H1 (cell line): Measurements from ENCODE around the gene SVIP. TPM values are rescaled to one million over a fixed set of nuclear protein-coding genes. Genes with fewer than 3 reads are reported as not detected.

Source experiments
- CTCF ChIA-PET: fragments of 300-600 bp; sonication (Branson Sonifier 250); formaldehyde crosslinking; loops from one replicate; lab custom pipeline; 2021; ENCODE audit not compliant: partially characterized antibody; lab: Charles Lee
- POLR2A ChIA-PET: fragments of 300-600 bp; sonication (Branson Sonifier 250); formaldehyde crosslinking; loops from one replicate; lab custom pipeline; 2021; ENCODE audit warnings: inconsistent platforms; ENCODE audit not compliant: partially characterized antibody; lab: Charles Lee
- DNase-seq, 2 experiments: peaks; one replicate each; pipeline versions ENCODE4 v3.0.0 to v3.0.0-alpha.2; 2010 to 2022; ENCODE audit warnings: low spot score in 2 of 2, low read depth in 1 of 2, mixed read lengths in 1 of 2
- FAIRE-seq: peaks from 2 replicates; lab custom pipeline; 2011; peaks lifted over from hg19 to GRCh38; lab: Jason Lieb, UNC
- H2AFZ ChIP-seq: 2 replicates; pipeline ENCODE4 v1.8.1; 2012; ENCODE audit warnings: low read length, inconsistent platforms
- H2AK5ac ChIP-seq: 2 replicates; pipeline ENCODE4 v1.6.1; 2013; ENCODE audit warnings: low read depth, low read length
- H2BK120ac ChIP-seq: replicated peaks from 2 replicates; pipeline ENCODE3; 2013; ENCODE audit warnings: low read depth, low read length, inconsistent platforms
- H2BK12ac ChIP-seq: 2 replicates; pipeline ENCODE4 v1.6.1; 2013; ENCODE audit warnings: low read depth, low read length
- H2BK15ac ChIP-seq: 2 replicates; pipeline ENCODE4 v1.6.1; 2013; ENCODE audit warnings: low read length
- H2BK20ac ChIP-seq: 2 replicates; pipeline ENCODE4 v1.6.1; 2013; ENCODE audit warnings: low read length
- H2BK5ac ChIP-seq: 2 replicates; pipeline ENCODE4 v1.6.1; 2013; ENCODE audit warnings: low read depth, low read length
- H3K14ac ChIP-seq: 2 replicates; pipeline ENCODE4 v1.6.1; 2013; ENCODE audit warnings: inconsistent platforms; ENCODE audit not compliant: insufficient read length
- H3K18ac ChIP-seq: 2 replicates; pipeline ENCODE4 v1.6.1; 2013; ENCODE audit warnings: low read length; ENCODE audit errors: extremely low read depth
- H3K23ac ChIP-seq: 2 replicates; pipeline ENCODE4 v1.6.1; 2013; ENCODE audit warnings: inconsistent platforms; ENCODE audit not compliant: insufficient read length
- H3K23me2 ChIP-seq: 2 replicates; pipeline ENCODE4 v1.6.1; 2013; ENCODE audit warnings: low read depth, low read length
- H3K27ac ChIP-seq: 2 replicates; pipeline ENCODE4 v1.6.1; 2011; ENCODE audit warnings: low read depth, low read length, inconsistent platforms
- H3K27me3 ChIP-seq, 4 experiments: replicated peaks in 1 of 4; 1 replicate in 1 of 4; 2 replicates in 3 of 4; pipeline versions ENCODE4 v1.6.1 to v1.8.1; 2011 to 2013; ENCODE audit warnings: low read length in 3 of 4, mild to moderate bottlenecking in 3 of 4, inconsistent platforms in 2 of 4, mixed read lengths in 2 of 4, moderate library complexity in 1 of 4; ENCODE audit not compliant: control insufficient read depth in 3 of 4, insufficient read depth in 3 of 4; ENCODE audit errors: extremely low read depth in 1 of 4
- H3K36me3 ChIP-seq, 4 experiments: 2 replicates each; pipeline versions ENCODE4 v1.6.1 to v1.8.1; 2011 to 2013; ENCODE audit warnings: mild to moderate bottlenecking in 4 of 4, low read length in 3 of 4, moderate library complexity in 2 of 4, control low read depth in 1 of 4, inconsistent platforms in 1 of 4; ENCODE audit not compliant: insufficient read depth in 4 of 4, control insufficient read depth in 2 of 4
- H3K4ac ChIP-seq: replicated peaks from 2 replicates; pipeline ENCODE3; 2013; ENCODE audit warnings: low read length, low read depth, mixed read lengths, inconsistent platforms; ENCODE audit not compliant: insufficient read length
- H3K4me1 ChIP-seq, 4 experiments: replicated peaks in 1 of 4; 1 replicate in 1 of 4; 2 replicates in 3 of 4; pipeline versions ENCODE4 v1.6.1 to v1.8.1; 2011 to 2013; ENCODE audit warnings: low read length in 3 of 4, inconsistent platforms in 2 of 4, mixed read lengths in 1 of 4; ENCODE audit not compliant: insufficient read depth in 4 of 4, control insufficient read depth in 3 of 4
- H3K4me2 ChIP-seq, 2 experiments: 2 replicates each; pipeline versions ENCODE4 v1.6.1 to v1.8.1; 2011 to 2013; ENCODE audit warnings: low read depth in 2 of 2, low read length in 2 of 2, control low read depth in 1 of 2, inconsistent platforms in 1 of 2, mild to moderate bottlenecking in 1 of 2; ENCODE audit not compliant: insufficient read depth in 1 of 2
- H3K4me3 ChIP-seq, 4 experiments: fragments of 200-600, 300-600 bp in 1 of 4; sonication (generic), shearing (Covaris generic), sonication (Bioruptor Twin) in 1 of 4; 2 replicates each; pipeline versions ENCODE4 v1.5.1 to v1.8.1; 2011 to 2016; ENCODE audit warnings: low read length in 4 of 4, low read depth in 3 of 4, control low read depth in 2 of 4, inconsistent platforms in 2 of 4, mild to moderate bottlenecking in 2 of 4, mixed read lengths in 1 of 4, moderate library complexity in 1 of 4; ENCODE audit not compliant: insufficient read depth in 2 of 4; ENCODE audit errors: extremely low read depth in 1 of 4
- H3K56ac ChIP-seq: replicated peaks from 2 replicates; pipeline ENCODE3; 2013; ENCODE audit warnings: low read depth, mild to moderate bottlenecking, mixed read lengths, low read length, inconsistent platforms; ENCODE audit not compliant: insufficient read length
- H3K79me1 ChIP-seq: 2 replicates; pipeline ENCODE4 v1.6.1; 2013; ENCODE audit warnings: low read depth, low read length, control low read depth
- H3K79me2 ChIP-seq, 2 experiments: 2 replicates each; pipeline versions ENCODE4 v1.6.1 to v1.8.1; 2012 to 2013; ENCODE audit warnings: low read length in 2 of 2, mild to moderate bottlenecking in 2 of 2, inconsistent platforms in 1 of 2; ENCODE audit not compliant: insufficient read depth in 2 of 2, control insufficient read depth in 1 of 2
- H3K9ac ChIP-seq, 4 experiments: replicated peaks in 1 of 4; 1 replicate in 1 of 4; 2 replicates in 3 of 4; pipeline versions ENCODE4 v1.6.1 to v1.8.1; 2011 to 2013; ENCODE audit warnings: low read depth in 3 of 4, low read length in 3 of 4, control low read depth in 2 of 4, mild to moderate bottlenecking in 2 of 4, moderate library complexity in 2 of 4, inconsistent platforms in 1 of 4; ENCODE audit errors: extremely low read depth in 1 of 4
- H3K9me3 ChIP-seq, 2 experiments: 2 replicates each; pipeline versions ENCODE4 v1.6.1 to v1.8.1; 2012 to 2013; ENCODE audit warnings: mild to moderate bottlenecking in 2 of 2, moderate library complexity in 2 of 2, control low read depth in 1 of 2, inconsistent platforms in 1 of 2, low read depth in 1 of 2, low read length in 1 of 2, mixed read lengths in 1 of 2; ENCODE audit not compliant: insufficient read depth in 2 of 2
- H4K20me1 ChIP-seq, 2 experiments: replicated peaks in 1 of 2; 2 replicates each; pipeline versions ENCODE3 to v1.8.1; 2011 to 2013; ENCODE audit warnings: inconsistent platforms in 2 of 2, low read length in 2 of 2, mild to moderate bottlenecking in 1 of 2; ENCODE audit not compliant: insufficient read depth in 2 of 2, control insufficient read depth in 1 of 2
- H4K5ac ChIP-seq: 2 replicates; pipeline ENCODE4 v1.6.1; 2013; ENCODE audit warnings: low read length, low read depth, mixed read lengths, inconsistent platforms; ENCODE audit not compliant: insufficient read length
- H4K8ac ChIP-seq: 2 replicates; pipeline ENCODE4 v1.8.0; 2013; ENCODE audit warnings: mild to moderate bottlenecking, moderate library complexity, low read length, inconsistent platforms; ENCODE audit not compliant: insufficient read depth; ENCODE audit errors: extremely low read depth
- H4K91ac ChIP-seq: replicated peaks from 2 replicates; pipeline ENCODE3; 2013; ENCODE audit warnings: low read length, mixed read lengths, inconsistent platforms; ENCODE audit not compliant: insufficient read length
- ASH2L ChIP-seq: fragments of 200-600, 300-600 bp; sonication (generic); IDR thresholded peaks from one replicate; pipeline ENCODE4 v1.7.1; 2017; ENCODE audit warnings: low read length
- BCL11A ChIP-seq, 2 experiments: IDR thresholded peaks; one replicate each; pipeline ENCODE4 v1.6.1; 2011; ENCODE audit warnings: low read depth in 2 of 2, low read length in 2 of 2, mild to moderate bottlenecking in 2 of 2
- CREB1 ChIP-seq: IDR thresholded peaks from 2 replicates; pipeline ENCODE4 v1.6.1; 2012; ENCODE audit warnings: inconsistent platforms
- HDAC2 ChIP-seq, 2 experiments: fragments of 300-600 bp in 1 of 2; sonication (generic) in 1 of 2; IDR thresholded peaks; 2 replicates each; pipeline ENCODE4 v1.6.1; 2011 to 2012; ENCODE audit warnings: low read depth in 2 of 2, low read length in 2 of 2, mild to moderate bottlenecking in 2 of 2, moderate library complexity in 2 of 2, borderline replicate concordance in 1 of 2, inconsistent platforms in 1 of 2
- KDM1A ChIP-seq: fragments of 200-600, 300-600 bp; sonication (generic); IDR thresholded peaks from 2 replicates; pipeline ENCODE4 v1.7.1; 2016; ENCODE audit warnings: mild to moderate bottlenecking, low read length, borderline replicate concordance
- KDM5A ChIP-seq: fragments of 200-600 bp; IDR thresholded peaks from 2 replicates; pipeline ENCODE4 v1.7.1; 2012; ENCODE audit warnings: mild to moderate bottlenecking, low read length, inconsistent platforms, mixed read lengths
- RAD21 ChIP-seq, 2 experiments: IDR thresholded peaks in 1 of 2; conservative IDR thresholded peaks in 1 of 2; 2 replicates each; pipeline ENCODE4 v1.6.1; 2011; ENCODE audit warnings: low read depth in 2 of 2, low read length in 2 of 2, improper control_type of control experiment in 1 of 2, inconsistent platforms in 1 of 2, mild to moderate bottlenecking in 1 of 2, moderate library complexity in 1 of 2
- SP4 ChIP-seq: IDR thresholded peaks from 2 replicates; pipeline ENCODE4 v1.6.1; 2012; ENCODE audit warnings: low read length, inconsistent platforms
- SRF ChIP-seq: IDR thresholded peaks from 2 replicates; pipeline ENCODE4 v1.6.1; 2011; ENCODE audit warnings: mild to moderate bottlenecking, low read depth, low read length, moderate library complexity
- SUZ12 ChIP-seq: fragments of 200-600 bp; sonication (generic); IDR thresholded peaks from 2 replicates; pipeline ENCODE4 v1.6.1; 2012; ENCODE audit warnings: mild to moderate bottlenecking, inconsistent platforms, low read length, moderate library complexity, mixed read lengths
- TEAD4 ChIP-seq: IDR thresholded peaks from 2 replicates; pipeline ENCODE4 v1.6.1; 2012; ENCODE audit warnings: low read depth, low read length, inconsistent platforms, mixed read lengths
- WGBS, 2 experiments: shearing (Covaris generic) in 1 of 2; methylation state at CpG; one replicate each; pipeline versions ENCODE4 v1.1.6 to v1.1.7; 2013 to 2015; ENCODE audit warnings: low lambda C conversion rate in 2 of 2, mixed read lengths in 2 of 2, inconsistent platforms in 1 of 2, low coverage in 1 of 2, missing lambda C conversion rate in 1 of 2; ENCODE audit not compliant: insufficient replicate concordance in 2 of 2, insufficient coverage in 1 of 2, insufficient read length in 1 of 2; ENCODE audit errors: extremely low coverage in 1 of 2, missing lambda C conversion rate in 1 of 2; 5-methylcytosine and 5-hydroxymethylcytosine counted together
- polyA plus RNA-seq, 7 experiments: library from polyadenylated mRNA; depleted of rRNA in 3 of 7; stranded (reverse) in 5 of 7; unstranded in 2 of 7; fragments of >200 nt in 5 of 7; fragments of 200-250 nt in 2 of 7; gene quantifications; 1 replicate in 5 of 7; 2 replicates in 1 of 7; 4 replicates in 1 of 7; pipeline versions ENCODE4 v1.2.1 to v1.2.3, GENCODE V29; 2011 to 2013; ENCODE audit warnings: missing spikeins in 2 of 7, mixed read lengths in 2 of 7
- total RNA-seq: library from RNA; stranded (reverse); fragmentation: NEBNext Ultra II Directional; extraction: Animal tissue kit (Norgen Biotek cat#: 25700); gene quantifications from 2 replicates; pipeline ENCODE4 v1.2.1, GENCODE V29; 2021
- TF ChIP-seq, protein P1 (sequence below): IDR thresholded peaks from 2 replicates; pipeline ENCODE4 v1.6.1; 2011; ENCODE audit warnings: low read length, improper control_type of control experiment
- TF ChIP-seq, protein P2 (sequence below): IDR thresholded peaks from 2 replicates; pipeline ENCODE4 v1.6.1; 2012; ENCODE audit warnings: inconsistent platforms

SVIP gene
- total and polyA plus RNA-seq, 2 of the 8 experiments (the other 6 are each of a cell fraction or from before 2014, with no cell fraction given): 1.2 to 11.4 TPM

DNA sequence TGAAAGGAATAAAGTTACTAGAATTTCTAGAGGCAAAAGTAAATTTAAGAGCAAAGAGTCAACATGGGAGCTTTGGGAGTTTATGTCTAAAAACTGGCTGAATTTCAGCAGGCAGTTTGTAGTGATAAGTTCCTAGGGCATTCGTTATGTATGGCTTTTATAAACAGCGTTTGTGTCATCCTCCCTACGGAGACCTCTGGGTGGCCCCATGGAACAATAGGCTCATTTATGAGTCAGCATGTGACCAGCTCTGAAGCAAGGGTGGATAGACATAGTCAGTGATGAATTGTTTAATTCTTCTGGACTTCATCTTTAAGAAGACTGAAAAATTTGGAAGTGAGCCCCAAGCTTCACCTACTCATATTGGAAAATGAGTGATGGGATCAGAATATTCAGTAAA is 37.1 kb downstream of the SVIP start:
- WGBS, 2 experiments: 66% methylated on average over 3 of the region's 3 CpGs; no CpG with 5 or more reads in 1 of the 2 experiments
- 0 out of 2 replicates have a peak overlapping the region, but pooled peaks have one; percentile 5 for H2AFZ ChIP-seq
- no peak overlapping the region for H4K8ac ChIP-seq

More for the DNA sequence above, 37.1 kb downstream of the SVIP start:
- no peaks in the 10 kb centered on the region for H4K20me1 ChIP-seq
- H2BK20ac ChIP-seq: no peak overlapping the region
- H3K27ac ChIP-seq: no peak overlapping the region
- no peak overlapping the region for H3K23ac ChIP-seq
- TF ChIP-seq KDM1A (no peak), BCL11A (IDR thresholded peaks at IDR 0.05; ENCODE audit: low read depth in 2 of 2, low read length in 2 of 2) (no peak), TEAD4 (no peak), ASH2L (no peak), KDM5A (no peak), SUZ12 (no peak), RAD21 (IDR thresholded peaks at IDR 0.05 in 1 of 2, conservative IDR thresholded peaks at IDR 0.05 in 1 of 2; ENCODE audit: low read depth in 2 of 2, low read length in 2 of 2) (no peak), SRF (no peak), SP4 (no peak), CREB1 (no peak), HDAC2 (IDR thresholded peaks at IDR 0.05; ENCODE audit: borderline replicate concordance in 1 of 2, low read depth in 2 of 2, low read length in 2 of 2) (no peak)
- TF ChIP-seq, protein P1, sequence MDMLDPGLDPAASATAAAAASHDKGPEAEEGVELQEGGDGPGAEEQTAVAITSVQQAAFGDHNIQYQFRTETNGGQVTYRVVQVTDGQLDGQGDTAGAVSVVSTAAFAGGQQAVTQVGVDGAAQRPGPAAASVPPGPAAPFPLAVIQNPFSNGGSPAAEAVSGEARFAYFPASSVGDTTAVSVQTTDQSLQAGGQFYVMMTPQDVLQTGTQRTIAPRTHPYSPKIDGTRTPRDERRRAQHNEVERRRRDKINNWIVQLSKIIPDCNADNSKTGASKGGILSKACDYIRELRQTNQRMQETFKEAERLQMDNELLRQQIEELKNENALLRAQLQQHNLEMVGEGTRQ: no peak
- TF ChIP-seq, protein P2, sequence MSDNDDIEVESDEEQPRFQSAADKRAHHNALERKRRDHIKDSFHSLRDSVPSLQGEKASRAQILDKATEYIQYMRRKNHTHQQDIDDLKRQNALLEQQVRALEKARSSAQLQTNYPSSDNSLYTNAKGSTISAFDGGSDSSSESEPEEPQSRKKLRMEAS: no peak
- TF ChIP-seq, all 59 proteins: peak for 0
- H2BK12ac ChIP-seq: no peak overlapping the region
- H3K23me2 ChIP-seq: no peaks in the 10 kb centered on the region
- H3K27me3 ChIP-seq: no peaks in the 10 kb centered on the region
- no peak overlapping the region for H3K18ac ChIP-seq
- H2BK5ac ChIP-seq: no peak overlapping the region
- H4K5ac ChIP-seq: no peak overlapping the region
- no peak overlapping the region for H3K56ac ChIP-seq
- no peak overlapping the region for H3K4ac ChIP-seq
- FAIRE-seq (no peak), DNase-seq (no peak)
- H2BK120ac ChIP-seq: no peak overlapping the region
- no peak overlapping the region for H3K14ac ChIP-seq
- CTCF ChIA-PET: interaction anchor here (0.6 to 1.5 kb wide), 4 partner anchors 11 to 202 kb away, joined by 3 to 4 read pairs (median 4); no protein-coding TSS in a partner anchor
- POLR2A ChIA-PET: no interaction called here
- no peak overlapping the region for H3K9ac ChIP-seq
- H2AK5ac ChIP-seq: no peak overlapping the region
- H3K79me1 ChIP-seq: no peaks in the 10 kb centered on the region
- no peaks in the 10 kb centered on the region for H3K36me3 ChIP-seq
- H2BK15ac ChIP-seq: no peak overlapping the region
- H3K4me2 ChIP-seq: no peak overlapping the region
- H3K4me1 ChIP-seq: no peaks in the 10 kb centered on the region
- H3K79me2 ChIP-seq: no peaks in the 10 kb centered on the region
- H3K4me3 ChIP-seq: no peak overlapping the region
- no peak overlapping the region for H4K91ac ChIP-seq
- no peaks in the 10 kb centered on the region for H3K9me3 ChIP-seq
